GM18858 (cell line): ENCODE results near the gene GATAD2B.
A peak's percentile ranks its signal among the peaks of the same experiment; 100 is the strongest.

Source experiments
- ATAC-seq: cut with Tn5 transposase; IDR thresholded peaks from one replicate; pipeline ENCODE4 v1.9.1; 2021; ENCODE audit not compliant: unreplicated experiment

Gene GATAD2B

DNA sequence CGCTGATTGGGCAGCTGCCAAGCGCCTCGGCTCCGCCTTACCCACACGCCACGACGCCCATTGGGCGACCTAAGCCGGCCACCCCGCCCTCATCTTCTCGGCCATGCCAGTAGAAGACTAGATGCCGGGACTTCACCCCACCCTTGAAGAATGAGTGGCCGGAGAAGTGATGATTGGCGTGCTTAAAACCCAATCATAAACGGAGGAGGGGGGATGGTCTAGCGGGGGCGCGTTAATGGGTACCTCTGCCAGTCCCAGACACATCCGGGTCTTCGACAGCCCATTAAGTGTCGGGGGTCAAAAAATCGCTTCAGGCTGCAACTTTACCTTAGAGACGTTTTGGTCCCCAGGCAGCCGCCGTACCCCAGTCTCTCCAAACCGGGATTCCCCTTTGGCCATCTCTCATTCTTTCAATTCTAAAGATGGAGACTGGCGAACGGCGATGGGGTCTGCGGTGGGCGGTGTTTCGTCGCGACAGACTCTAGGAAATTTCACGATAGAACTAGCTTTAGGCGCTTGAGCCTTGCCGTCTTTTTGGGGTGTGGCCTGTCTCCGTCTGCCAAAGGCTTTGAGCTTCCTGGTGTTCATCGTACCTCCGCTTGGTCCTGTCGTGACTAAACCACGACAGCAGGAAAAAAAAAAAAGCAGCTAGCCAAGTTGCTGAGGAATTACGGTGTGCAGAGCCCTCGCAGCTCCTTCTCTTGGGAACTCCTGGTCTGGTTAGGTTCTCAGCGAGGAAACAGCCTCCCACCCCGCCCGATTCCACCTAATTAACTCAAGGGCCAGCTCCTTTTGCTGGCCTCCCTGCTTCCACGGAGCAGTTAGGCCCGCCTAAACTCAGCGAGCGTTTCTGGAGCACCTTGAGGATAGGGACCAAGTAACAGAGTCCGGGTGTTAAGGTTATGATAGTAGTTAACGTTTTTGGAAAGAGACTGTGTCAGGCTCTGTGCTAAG is at the start of gene GATAD2B:
TSS of gene GATAD2B (minus strand) at position 1 of the 954 bp plus-strand sequence. CDS start 94,625 bp downstream, outside the sequence.
- peak; percentile 76 for ATAC-seq

DNA sequence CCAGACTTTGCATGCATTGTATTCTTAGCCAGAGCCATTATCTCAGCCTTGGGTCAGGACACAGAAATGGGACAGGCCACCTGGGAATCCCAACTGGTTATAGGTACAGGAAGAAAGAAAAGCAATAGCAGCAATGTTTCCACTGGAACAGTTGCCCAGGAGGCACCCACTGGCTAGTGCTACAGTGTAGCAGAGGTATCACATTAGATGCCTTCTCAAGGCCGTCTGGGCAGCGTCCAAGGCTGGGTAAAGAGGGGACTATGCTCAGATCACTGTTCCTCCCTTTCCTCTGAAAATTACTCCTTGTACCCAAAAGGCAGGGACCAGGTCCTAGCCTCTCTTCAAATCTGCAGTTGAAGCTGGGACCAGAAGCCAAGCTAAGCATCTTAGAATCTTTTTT is 47.6 kb upstream of the GATAD2B start:
- no peak for ATAC-seq

DNA sequence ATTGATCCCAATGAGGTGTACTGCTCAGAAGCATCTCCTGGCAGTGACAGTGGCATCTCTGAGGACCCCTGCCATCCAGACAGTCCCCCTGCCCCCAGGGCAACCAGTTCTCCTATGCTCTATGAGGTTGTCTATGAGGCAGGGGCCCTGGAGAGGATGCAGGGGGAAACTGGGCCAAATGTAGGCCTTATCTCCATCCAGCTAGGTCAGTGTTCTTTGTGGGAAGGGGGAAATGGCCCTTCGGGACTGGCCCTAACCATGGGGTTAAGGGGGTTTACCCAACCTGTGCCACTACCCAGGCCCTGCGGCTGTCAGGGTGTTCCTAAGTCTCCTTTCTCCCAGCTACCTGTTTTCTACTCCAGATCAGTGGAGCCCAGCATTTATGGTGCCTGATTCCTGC is 46.2 kb upstream of the GATAD2B start:
- ATAC-seq = no peak

DNA sequence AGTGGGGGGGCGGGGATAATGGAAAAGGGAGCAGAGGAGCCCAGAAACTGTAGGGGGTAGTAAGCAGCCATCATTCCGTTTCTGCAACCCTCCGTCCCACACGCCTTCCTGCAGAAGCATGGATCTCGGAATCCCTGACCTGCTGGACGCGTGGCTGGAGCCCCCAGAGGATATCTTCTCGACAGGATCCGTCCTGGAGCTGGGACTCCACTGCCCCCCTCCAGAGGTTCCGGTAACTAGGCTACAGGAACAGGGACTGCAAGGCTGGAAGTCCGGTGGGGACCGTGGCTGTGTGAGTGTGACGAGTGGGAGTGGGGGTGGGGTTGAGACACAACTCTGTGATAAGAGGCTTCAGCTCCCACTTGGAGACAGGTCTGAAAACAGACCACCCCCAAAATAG is 45.6 kb upstream of the GATAD2B start:
- ATAC-seq = no peak

DNA sequence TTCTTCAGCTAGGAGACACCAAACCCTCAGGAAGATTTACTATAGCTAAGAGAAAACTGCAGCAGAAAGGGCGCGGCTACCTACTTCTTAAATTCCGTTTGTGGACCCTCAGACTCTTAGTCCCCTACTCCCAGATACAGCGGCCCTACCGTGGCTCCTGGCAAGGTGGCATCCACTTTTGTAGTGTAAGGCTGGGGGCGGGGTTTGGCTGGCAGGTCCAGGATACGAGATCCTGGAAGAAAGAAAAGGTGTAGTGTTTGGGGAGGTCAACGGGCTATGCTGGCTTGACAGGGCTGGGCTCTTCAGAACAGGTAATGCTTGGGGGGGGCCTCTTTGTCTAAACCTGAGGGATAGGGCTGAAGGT is 45.2 kb upstream of the GATAD2B start:
- no peak for ATAC-seq

DNA sequence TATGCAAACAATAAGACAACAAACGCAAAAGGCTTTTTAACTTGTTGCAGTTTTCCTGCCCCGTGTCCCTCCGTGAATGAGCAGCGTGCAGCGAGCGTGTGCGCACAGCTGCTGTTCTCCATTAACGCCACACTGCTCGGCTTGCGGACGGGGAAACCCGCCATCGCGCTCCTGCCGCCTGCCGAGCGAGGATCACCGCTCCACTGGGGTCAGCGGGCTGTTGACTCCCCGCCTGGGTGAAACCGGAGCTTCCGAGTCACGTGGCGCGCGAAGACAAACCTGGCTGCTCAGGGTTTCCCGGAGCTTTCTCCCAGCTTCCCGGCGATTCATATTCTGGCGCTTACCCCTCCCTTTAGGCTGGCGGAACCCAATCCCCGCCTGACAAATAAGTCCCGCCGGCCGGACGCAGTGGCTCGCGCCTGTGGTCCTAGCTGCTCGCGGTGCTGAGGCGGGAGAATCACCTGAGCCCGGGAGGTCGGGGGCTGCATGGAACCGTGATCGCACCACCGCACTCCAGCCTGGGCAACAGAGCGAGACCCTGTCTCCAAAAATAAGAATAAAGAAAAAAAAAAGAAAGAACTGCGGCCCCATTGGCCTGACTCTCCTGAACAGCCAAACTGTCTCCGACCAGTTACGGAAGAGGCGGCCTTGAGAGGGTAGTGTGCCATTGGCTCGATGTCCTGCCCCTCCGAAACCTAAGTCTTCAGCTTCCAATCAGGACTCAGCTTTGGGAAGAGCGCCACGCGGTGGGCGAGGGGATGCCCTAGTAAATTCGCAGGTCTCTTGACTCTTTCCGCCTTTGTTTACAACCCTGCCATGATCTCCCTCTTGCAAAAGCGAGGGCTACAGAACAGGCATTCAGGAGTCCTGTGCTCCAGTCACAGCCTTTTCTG is 44.6 kb upstream of the GATAD2B start, which contains the start of gene CREB3L4:
TSS of gene CREB3L4 (plus strand) at position 796 of the 893 bp plus-strand sequence. CDS start 624 bp downstream, outside the sequence.
- ATAC-seq = peak; percentile 61

DNA sequence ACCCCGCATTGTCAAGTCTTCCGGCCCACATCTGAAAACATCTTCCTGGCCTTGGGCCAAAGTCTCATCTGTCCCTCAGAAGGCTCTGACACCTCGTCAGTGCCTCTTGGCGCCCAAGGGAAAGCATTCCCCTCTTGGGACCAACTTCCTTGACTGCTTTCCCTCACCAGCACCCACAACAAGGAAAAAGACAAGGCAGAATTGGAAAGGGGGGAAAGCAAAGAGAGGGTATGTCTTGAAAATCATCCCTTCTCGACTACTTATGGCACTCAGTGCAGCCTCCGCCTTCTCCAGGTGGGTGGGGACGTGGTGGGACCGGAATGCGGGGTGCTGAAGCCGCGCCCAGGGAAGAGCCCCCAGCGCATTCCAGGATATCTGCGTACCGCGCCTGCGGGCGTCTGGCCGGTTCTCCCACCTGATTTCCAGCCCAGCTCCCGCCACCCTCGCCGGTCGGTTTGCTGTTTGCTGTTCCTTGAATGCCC is 41.1 kb upstream of the GATAD2B start:
- no peak for ATAC-seq

DNA sequence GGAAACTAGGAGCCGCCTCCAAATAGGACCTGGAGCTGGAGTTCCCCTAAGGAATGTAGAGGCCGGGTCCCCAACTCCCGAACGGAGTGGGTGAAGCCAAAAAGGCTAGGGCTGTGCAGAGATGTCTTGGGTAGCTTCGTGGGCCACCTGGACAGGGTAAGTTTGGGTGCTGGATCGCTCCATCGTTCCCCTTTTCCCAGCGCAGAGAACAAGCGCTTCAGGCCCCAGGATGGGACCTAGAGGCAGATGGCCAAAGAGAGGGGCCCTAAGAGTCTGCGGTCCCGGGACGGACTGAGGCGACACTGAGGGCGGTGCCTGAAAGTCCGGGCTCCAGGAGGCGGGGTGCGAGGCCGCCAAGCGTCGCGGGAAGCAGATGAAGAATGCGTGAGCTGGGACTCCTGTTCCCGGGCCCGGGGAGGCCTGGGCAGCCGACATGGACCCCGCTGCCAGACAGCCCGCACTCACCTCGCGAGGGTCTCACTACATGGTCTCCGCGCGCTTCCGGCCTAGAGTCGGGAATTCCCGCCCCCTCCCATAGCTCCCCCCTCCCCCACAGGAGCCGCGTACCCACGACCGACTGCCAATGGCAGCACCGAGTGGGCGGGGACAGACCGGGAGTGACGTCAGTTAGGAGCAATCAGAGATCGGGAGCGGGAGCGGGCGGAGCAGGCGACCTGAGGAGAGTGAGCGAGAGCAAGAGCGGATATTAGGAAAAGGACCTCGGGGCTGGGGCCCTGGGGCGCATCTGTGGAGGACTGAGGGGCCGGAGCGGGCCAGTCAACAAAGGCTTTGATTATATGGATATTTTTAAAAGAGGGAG is 40.5 kb upstream of the GATAD2B start, which contains the start of gene SLC39A1:
TSS of gene SLC39A1 (minus strand) at position 508 of the 820 bp plus-strand sequence. CDS start 822 bp downstream, outside the sequence.
- peak; percentile 32 for ATAC-seq

DNA sequence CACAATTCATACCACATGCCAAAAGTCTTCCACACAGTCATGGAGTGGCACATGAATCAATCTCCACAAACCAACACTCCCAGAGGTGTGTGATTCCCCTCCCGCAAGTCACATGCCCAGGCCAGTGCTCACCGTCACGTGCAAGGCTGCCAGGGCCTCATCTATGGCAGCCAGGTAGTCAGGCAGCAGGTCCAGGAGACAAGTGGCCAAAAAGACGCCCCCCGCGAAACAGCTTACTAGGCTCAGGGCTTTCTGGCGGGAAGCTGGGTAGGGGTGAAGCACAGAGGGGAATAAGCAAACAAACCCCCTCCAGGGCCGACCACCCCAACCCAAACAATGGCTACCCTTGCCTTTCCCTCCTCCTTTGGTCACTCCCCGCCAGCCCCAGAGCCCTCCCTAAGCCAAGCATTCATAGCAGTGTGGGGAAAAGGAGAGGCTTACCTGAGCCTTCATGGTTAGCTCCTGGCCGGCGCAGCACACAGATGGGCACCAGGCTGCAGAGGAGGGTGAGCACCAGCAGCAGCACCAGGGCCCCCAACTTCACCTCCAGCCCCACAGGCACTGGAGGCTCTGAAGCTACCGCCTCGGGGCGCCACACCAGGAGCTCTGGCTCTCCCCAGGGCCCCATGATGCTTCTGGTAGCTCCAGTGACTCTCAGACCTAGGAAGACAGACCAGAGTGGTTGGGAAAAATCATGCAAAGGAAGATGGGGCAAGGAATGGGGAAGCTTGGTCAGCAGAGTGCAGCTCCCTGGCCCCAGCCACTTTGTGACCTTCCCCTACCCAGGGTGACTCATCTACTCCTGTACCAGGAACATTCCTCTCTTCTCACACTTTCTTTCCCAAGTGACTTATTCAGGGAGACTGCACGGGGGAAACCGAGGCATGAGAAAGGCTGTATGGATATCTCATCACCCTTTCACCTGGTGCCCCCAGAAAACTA is 39.6 kb upstream of the GATAD2B start:
- ATAC-seq = no peak

DNA sequence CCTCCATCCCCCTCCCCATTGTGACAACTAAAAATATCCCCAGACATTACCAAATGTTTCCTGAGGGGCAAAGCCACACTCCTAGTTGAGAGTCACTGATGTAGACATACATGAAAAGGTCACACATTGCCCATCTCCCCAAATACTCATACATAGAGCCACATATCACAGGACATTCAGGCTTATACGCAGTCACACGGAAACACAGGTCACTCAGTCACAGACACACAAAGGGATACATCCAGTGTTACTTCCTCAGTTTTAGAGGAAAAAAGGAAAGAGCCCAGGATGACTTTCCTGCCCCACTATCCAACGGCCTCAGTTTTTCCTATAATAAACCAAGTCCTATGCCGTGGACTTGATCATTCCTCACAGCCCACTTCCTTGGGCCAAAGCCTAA is 38.6 kb upstream of the GATAD2B start:
- ATAC-seq = no peak

DNA sequence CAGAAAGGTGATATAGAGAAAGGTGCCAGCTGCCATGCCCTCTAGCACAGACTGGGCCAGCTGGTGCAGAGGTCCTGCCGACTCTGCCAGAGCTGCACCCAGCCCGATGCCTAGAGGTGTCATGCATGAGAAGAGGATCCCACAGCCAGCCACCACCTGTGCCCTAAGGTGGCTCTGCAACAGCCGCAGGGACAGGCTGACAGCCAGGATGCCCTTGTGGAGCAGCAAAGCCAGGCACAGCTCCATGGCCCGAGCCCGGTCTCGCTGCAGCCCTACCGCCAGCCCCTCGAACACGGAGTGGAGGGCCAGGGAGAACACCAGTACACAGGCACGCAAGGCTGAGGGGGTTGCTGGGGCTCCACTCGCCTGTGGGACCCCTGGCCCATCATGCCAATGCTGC is 37.4 kb upstream of the GATAD2B start:
- no peak for ATAC-seq

DNA sequence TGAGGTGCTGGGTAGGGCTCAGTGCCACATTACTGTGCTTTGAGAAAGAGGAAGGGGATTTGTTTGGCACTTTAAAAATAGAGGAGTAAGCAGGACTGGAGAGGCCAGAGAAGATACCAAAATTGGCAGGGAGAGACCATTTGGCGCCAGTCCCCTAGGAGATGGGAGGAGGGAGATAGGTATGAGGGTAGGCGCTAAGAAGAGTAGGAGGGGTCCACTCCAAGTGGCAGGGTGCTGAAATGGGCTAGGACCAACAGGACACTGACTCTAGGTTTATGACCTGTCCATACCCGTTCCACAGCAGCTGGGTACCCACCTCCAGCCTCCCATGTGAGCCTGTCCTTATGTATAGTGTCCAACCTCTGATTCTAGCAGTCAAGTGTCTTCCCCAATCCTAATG is 36.7 kb upstream of the GATAD2B start:
- no peak for ATAC-seq

DNA sequence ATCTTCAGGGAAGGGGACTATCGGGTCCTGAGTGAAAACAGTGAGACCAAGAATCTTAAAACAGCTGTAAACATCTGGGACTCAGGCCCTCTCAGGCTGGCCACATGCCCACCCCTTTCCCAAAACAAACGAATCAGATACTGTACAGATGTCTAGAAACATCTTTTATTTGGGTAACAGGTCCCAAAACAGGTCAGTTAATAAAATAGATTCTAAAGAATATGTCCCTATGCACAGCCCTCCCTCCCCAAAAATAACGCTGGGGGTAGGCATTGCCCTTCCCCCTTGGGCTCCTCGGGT is 36.1 kb upstream of the GATAD2B start:
- no peak for ATAC-seq

DNA sequence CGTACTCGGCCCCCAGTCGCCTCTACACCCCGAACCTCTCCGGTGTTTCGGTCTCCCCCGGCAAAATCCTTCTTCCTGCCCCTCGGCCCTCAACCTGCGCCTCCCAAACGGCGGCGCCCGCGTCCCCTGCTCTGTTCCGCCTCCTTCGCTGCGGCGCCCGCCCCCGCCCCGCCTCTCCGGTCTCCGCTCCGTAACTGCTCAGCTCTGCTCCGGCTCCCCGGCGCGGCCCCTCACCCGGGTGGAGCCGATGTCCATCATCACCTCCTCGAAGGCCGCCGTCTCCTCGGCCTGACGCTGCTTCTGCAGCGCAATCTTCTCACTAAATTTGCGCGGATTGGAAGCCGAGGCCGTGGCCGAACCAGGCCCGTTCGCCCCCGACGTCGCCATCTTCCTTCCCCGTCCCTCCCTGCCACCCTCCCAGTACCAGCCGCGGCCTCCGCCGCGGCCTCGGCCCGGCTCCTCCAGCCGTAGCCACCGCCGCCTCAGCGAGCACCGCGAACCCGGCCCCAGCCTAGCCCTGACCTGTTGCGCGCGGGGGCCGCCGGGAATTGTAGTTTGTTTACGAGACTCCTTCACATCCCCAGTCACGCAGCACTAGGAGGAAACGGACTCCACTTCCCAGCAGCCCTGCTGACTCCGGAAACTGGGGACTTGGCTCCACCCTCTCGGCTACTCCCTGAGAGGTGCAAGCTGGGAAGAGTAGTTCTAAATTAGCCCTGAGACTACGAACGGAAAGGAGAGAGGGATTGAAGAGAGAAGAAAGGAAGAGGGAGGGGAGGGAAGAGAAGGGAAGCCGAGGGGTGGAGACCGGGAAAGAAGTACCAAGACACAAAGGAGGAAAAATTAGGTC is 35.6 kb upstream of the GATAD2B start, which contains the start of gene CRTC2:
TSS of gene CRTC2 (minus strand) at position 502 of the 850 bp plus-strand sequence. CDS start at position 387, 115 bp downstream.
- peak; percentile 78 for ATAC-seq

DNA sequence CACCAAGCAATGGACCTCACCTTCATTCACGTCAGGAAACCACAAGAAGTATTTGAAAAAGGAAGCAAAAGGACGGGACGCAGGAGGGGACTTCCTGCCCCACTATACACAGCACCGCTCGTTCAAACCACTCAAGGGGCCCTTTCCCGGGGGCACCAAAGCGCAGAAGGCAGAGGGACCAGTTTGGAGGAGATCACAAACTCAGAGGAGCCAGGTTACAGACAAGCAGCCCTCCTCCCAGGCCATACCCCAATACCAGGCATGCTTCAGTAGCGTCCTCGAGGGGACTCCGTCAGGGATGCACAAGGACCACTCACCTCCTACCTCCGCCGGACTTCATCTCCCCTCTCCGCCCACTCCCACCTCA is 35.0 kb upstream of the GATAD2B start:
- ATAC-seq = no peak

DNA sequence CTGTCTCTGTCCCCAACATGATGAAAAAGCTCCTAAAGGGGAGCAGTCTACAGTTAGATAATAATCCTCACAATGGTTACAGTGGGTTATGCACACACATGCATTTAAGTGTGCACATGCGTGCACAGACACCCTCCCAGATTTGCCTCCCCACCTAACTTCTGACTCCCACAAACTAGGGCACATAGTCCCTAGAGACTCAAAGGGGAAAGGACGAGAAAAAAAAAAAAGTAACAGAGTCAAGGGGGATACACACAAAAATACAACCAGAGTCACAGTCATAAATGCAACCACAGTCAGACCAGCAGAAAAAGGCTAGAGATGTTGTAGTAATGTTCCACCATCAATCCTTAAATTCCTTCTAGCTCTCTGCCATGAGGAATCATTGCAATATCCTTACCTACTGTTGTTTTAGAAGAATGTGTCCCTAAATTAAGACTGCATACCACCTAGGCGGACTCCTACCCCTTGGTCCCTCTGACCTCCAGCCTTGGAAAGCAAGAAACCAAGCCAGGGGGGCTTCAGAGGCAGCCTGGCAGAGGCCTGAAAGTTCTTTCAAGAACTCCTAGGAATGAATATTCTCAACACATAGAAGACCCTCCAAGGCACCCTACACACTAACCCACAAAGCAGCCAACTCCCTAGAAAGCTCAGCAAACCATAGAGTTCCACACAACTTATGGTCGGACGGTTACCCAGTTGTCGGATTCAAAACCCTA is 34.4 kb upstream of the GATAD2B start:
- no peak for ATAC-seq

DNA sequence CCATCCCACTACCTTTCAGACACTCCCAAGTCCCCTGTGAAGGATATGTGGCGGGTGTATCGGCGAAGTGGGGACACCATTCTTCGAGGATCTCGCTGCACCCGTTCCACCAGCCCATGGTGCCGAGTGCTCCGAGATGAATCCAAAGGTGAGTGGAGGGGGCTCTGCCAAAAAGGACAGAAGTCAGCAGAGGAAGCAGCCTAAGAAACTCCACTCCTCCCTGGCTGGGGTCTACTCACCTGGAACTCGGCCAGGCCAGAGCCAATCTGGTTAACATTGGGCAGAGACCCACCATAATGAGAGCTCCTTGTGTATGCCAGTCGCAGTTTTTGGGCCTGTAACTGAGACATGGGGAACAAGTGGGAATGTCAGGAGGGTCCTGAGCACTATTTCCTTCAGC is 32.1 kb upstream of the GATAD2B start:
- no peak for ATAC-seq

DNA sequence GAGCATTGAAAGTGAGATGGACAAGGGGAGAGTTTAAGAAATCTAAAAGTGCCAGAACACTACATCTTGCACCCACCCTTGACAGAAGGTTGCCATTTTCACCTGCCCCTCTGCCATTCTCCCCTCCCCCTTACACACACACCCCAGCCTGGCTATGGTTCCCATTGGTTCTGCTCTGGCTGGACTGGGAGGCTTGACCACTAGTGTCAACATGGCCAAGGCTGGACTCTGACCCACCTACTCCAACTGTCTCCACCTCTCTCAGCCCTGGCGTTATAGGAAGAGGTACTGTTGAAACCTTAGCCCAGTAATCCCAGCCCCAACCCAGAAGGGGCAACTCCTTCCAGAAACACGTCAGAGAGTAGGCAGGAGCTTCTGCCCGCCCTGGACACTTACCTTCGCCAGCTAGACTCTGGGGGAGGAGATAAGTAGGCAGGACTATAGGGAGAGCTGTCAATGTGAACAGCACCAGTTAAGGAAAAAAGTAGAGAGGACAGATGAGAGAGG is 31.1 kb upstream of the GATAD2B start:
- no peak for ATAC-seq
